Measurements from ENCODE around the gene PRKAG2.

DNA sequence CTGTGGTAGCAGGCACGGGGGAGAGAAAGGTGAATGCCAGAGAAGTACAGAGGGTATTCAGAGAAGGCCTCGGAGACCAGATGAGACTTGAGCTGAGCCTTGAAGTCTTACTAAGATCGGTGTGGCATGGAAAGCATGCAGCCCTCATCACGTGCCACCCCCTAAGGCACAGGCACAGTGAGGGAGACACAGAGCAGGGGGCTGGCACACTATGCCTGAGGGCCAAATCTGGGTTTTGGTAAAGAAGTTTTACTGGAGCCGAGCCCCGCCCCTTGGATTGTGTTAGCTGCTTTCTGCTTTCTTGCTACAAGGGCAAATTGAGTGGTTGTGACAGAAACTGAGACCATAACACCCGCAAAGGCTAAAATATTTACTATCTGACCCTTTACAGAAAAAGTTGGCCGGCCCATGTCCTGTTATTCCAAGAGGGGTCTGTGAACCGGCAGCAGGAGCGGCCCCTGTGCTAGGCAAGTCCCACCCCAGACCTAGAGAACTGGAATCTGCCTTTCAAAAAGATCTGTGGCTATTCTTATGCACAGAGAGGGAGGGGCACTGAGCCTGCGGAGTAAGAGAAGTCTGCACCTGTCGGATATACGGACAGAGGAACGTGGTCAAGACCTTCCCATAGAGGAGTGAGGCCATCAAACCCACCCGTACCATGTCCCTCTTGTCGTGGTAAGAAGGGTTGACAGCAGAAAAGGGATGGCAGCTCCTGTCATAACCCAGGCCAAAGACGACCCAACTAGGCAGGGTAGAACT is 247.9 kb downstream of the PRKAG2 start:
- TF ChIP-seq POLR2A (IDR thresholded peaks at IDR 0.05) = no peak
- TF ChIP-seq, protein P1, sequence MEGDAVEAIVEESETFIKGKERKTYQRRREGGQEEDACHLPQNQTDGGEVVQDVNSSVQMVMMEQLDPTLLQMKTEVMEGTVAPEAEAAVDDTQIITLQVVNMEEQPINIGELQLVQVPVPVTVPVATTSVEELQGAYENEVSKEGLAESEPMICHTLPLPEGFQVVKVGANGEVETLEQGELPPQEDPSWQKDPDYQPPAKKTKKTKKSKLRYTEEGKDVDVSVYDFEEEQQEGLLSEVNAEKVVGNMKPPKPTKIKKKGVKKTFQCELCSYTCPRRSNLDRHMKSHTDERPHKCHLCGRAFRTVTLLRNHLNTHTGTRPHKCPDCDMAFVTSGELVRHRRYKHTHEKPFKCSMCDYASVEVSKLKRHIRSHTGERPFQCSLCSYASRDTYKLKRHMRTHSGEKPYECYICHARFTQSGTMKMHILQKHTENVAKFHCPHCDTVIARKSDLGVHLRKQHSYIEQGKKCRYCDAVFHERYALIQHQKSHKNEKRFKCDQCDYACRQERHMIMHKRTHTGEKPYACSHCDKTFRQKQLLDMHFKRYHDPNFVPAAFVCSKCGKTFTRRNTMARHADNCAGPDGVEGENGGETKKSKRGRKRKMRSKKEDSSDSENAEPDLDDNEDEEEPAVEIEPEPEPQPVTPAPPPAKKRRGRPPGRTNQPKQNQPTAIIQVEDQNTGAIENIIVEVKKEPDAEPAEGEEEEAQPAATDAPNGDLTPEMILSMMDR (IDR thresholded peaks at IDR 0.05) = no peak
